OCI-LY7 (cell line): ENCODE data around the gene SND1. TPM values are rescaled to one million over a fixed set of nuclear protein-coding genes. Genes with fewer than 3 reads are reported as not detected.

ENCODE experiments used
- BruUV-seq: library from RNA; stranded (reverse); fragments of 400-500 nt; replicated peaks from 2 replicates; lab custom pipeline; 2021; lab: Mats Ljungman, UMichigan
- CTCF ChIA-PET: fragments of 300-600 bp; sonication (Branson Sonifier 250); formaldehyde crosslinking; loops from one replicate; lab custom pipeline; 2022; ENCODE audit warnings: antibody characterized with exemption; ENCODE audit not compliant: unreplicated experiment; lab: Charles Lee
- POLR2A ChIA-PET: fragments of 300-600 bp; sonication (Branson Sonifier 250); formaldehyde crosslinking; loops from one replicate; lab custom pipeline; 2022; ENCODE audit warnings: antibody characterized with exemption; lab: Charles Lee
- DNase-seq: peaks from one replicate; pipeline ENCODE4 v3.0.0-alpha.2; 2015; ENCODE audit warnings: low spot score
- H2AFZ ChIP-seq: fragments of 200-600 bp; sonication (generic), shearing (Covaris generic); 2 replicates; pipeline ENCODE4 v1.6.1; 2014; ENCODE audit warnings: mild to moderate bottlenecking, antibody characterized with exemption, low read length, moderate library complexity
- H3K27ac ChIP-seq: fragments of 200-600 bp; sonication (generic); 2 replicates; pipeline ENCODE4 v1.5.1; 2014; ENCODE audit warnings: mixed run types, low read depth, mild to moderate bottlenecking, moderate library complexity, low read length, inconsistent platforms; ENCODE audit not compliant: poor library complexity, severe bottlenecking
- H3K36me3 ChIP-seq: fragments of 200-600 bp; sonication (generic); 2 replicates; pipeline ENCODE4 v1.6.1; 2014; ENCODE audit warnings: mild to moderate bottlenecking, antibody characterized with exemption, low read length, moderate library complexity, mixed read lengths; ENCODE audit not compliant: insufficient read depth
- H3K4me1 ChIP-seq: fragments of 200-600 bp; sonication (generic); 2 replicates; pipeline ENCODE4 v1.5.1; 2014; ENCODE audit warnings: mild to moderate bottlenecking, low read length; ENCODE audit not compliant: insufficient read depth, poor library complexity, severe bottlenecking
- H3K4me2 ChIP-seq: fragments of 200-600 bp; sonication (generic); 2 replicates; pipeline ENCODE4 v1.6.1; 2014; ENCODE audit warnings: mild to moderate bottlenecking, low read length
- H3K4me3 ChIP-seq: fragments of 200-600 bp; sonication (generic); 2 replicates; pipeline ENCODE4 v1.5.1; 2014; ENCODE audit warnings: mild to moderate bottlenecking, low read depth, low read length; ENCODE audit not compliant: poor library complexity, severe bottlenecking
- H3K79me2 ChIP-seq: fragments of 200-600 bp; sonication (generic); 2 replicates; pipeline ENCODE4 v1.6.1; 2016; ENCODE audit warnings: low read depth, mild to moderate bottlenecking, low read length, moderate library complexity, mixed read lengths; ENCODE audit not compliant: insufficient read depth
- H3K9me2 ChIP-seq: fragments of 200-600 bp; sonication (generic); 2 replicates; pipeline ENCODE4 v1.6.1; 2016; ENCODE audit warnings: mild to moderate bottlenecking, low read length, mixed read lengths; ENCODE audit not compliant: insufficient read depth
- H3K9me3 ChIP-seq: fragments of 200-600 bp; sonication (generic); 2 replicates; pipeline ENCODE4 v1.6.1; 2014; ENCODE audit warnings: mild to moderate bottlenecking, mixed run types, low read length, mixed read lengths
- H4K20me1 ChIP-seq: fragments of 200-600 bp; sonication (generic); 2 replicates; pipeline ENCODE4 v1.6.1; 2014; ENCODE audit warnings: mild to moderate bottlenecking, antibody characterized with exemption, low read length, moderate library complexity, mixed read lengths; ENCODE audit not compliant: insufficient read depth
- EZH2phosphoT487 ChIP-seq: fragments of 200-600 bp; sonication (generic); IDR thresholded peaks from 2 replicates; pipeline ENCODE4 v1.6.1; 2018; ENCODE audit warnings: low read depth, borderline replicate concordance, mild to moderate bottlenecking, mixed run types, antibody characterized with exemption, low read length, moderate library complexity, mixed read lengths
- intact Hi-C: fragments of 100-400 bp; cut with micrococcal nuclease; formaldehyde crosslinking; loops from one replicate; pipeline ENCODE4 v1.10.0; 2022; ENCODE audit not compliant: unreplicated experiment
- total RNA-seq, 2 experiments: library from RNA; depleted of rRNA in 1 of 2; stranded (reverse); fragments of >200 nt in 1 of 2; shearing (Covaris generic) in 1 of 2; gene quantifications; 2 replicates each; pipeline ENCODE4 v1.2.3, GENCODE V29; 2014 to 2022
- TF ChIP-seq, protein P1 (sequence below): fragments of 200-600 bp; sonication (generic); conservative IDR thresholded peaks from 2 replicates; pipeline ENCODE4 v1.5.1; 2014; ENCODE audit warnings: mild to moderate bottlenecking, antibody characterized with exemption, low read length, moderate library complexity, mixed read lengths

SND1 gene
- total RNA-seq, 2 experiments from 2014 or later: 111 to 221 TPM

DNA sequence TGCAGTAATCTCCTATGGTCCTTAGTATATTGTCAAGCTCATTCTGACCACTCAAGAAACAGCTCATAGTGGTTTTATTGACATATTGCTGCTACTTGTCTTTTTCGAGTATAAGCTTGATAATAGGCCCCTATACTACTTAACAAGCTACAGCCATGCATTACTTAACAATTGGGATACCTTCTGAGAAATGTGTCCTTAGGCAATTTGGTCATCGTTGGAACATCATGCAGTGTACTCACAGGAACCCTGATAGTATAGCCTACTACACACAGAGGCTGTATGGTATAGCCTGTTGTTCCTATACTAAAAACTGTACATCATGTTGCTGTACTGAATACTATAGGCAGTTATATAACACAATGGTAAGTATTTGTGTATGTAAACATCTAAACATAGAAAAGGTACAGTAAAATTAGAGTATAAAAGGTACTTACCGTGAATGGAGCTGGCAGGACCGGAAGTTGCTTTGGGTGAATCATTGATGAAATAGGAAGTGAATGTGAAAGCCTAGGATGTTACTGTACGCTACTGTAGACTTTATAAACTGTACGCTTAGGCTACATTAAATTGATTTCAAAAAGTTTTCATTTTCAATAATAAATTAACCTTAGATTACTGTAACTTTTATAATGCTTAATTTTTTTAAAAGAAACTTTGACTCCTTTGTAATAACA, 218.4 kb downstream of the SND1 start:
- peak overlapping the region; percentile 34; the same call in 1 of the 2 replicates for H2AFZ ChIP-seq
- peaks cover 37% of the 10 kb centered on the region for H3K36me3 ChIP-seq
- no peaks in the 10 kb centered on the region for H4K20me1 ChIP-seq
- H3K79me2 ChIP-seq: no peaks in the 10 kb centered on the region
- peaks cover 15% of the 10 kb centered on the region for H3K4me1 ChIP-seq
- no peaks in the 10 kb centered on the region for H3K9me2 ChIP-seq
- intact Hi-C loops: no loop called here
- no TSS peak for BruUV-seq
- peak overlapping the region; percentile 43 for H3K4me2 ChIP-seq
- H3K9me3 ChIP-seq: no peaks in the 10 kb centered on the region; the same call in 1 of the 2 replicates
- no peak overlapping the region for H3K4me3 ChIP-seq
- DNase-seq: peak; percentile 48
- ChIA-PET POLR2A (interaction anchor here (1.0 to 1.4 kb wide), 2 partner anchors 15 to 162 kb away, joined by 3 to 5 read pairs; no protein-coding TSS in a partner anchor), CTCF (no interaction called here)
- TF ChIP-seq, protein P1, sequence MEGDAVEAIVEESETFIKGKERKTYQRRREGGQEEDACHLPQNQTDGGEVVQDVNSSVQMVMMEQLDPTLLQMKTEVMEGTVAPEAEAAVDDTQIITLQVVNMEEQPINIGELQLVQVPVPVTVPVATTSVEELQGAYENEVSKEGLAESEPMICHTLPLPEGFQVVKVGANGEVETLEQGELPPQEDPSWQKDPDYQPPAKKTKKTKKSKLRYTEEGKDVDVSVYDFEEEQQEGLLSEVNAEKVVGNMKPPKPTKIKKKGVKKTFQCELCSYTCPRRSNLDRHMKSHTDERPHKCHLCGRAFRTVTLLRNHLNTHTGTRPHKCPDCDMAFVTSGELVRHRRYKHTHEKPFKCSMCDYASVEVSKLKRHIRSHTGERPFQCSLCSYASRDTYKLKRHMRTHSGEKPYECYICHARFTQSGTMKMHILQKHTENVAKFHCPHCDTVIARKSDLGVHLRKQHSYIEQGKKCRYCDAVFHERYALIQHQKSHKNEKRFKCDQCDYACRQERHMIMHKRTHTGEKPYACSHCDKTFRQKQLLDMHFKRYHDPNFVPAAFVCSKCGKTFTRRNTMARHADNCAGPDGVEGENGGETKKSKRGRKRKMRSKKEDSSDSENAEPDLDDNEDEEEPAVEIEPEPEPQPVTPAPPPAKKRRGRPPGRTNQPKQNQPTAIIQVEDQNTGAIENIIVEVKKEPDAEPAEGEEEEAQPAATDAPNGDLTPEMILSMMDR: no peak
- no peak for TF ChIP-seq EZH2phosphoT487
- peak overlapping the region; percentile 21 for H3K27ac ChIP-seq

DNA sequence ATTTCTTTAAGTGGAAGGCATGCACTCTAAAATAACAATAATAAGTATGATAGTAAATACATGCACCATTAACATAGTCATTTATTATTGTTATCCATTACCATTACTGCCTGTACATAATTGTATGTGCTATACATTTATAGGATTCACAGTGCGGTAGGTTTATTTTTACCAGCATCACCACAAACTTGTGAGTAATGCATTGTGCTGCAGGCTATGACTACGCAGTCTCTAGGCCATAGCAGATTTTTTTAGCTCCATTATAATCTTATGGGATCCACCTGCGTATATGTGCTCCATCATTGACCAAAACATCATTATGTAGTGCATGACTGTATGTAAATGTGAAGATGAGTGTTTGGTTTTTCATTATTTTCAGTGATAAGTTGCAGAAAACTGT, 219.2 kb downstream of the SND1 start:
- Histone ChIP-seq H3K36me3 (peaks cover 37% of the 10 kb centered on the region), H3K27ac (no peak overlapping the region), H3K9me3 (no peaks in the 10 kb centered on the region; the same call in 1 of the 2 replicates), H2AFZ (no peak overlapping the region), H3K9me2 (no peaks in the 10 kb centered on the region), H3K4me3 (no peak overlapping the region), H3K4me1 (peaks cover 15% of the 10 kb centered on the region), H3K4me2 (no peak overlapping the region), H3K79me2 (no peaks in the 10 kb centered on the region), H4K20me1 (no peaks in the 10 kb centered on the region)
- ChIA-PET POLR2A (interaction anchor here (1.0 to 1.4 kb wide), 2 partner anchors 15 to 163 kb away, joined by 3 to 5 read pairs; no protein-coding TSS in a partner anchor), CTCF (no interaction called here)
- no TSS peak for BruUV-seq
- intact Hi-C loops: no loop called here
- no peak for DNase-seq
- TF ChIP-seq EZH2phosphoT487: no peak
- TF ChIP-seq, protein P1: no peak

DNA sequence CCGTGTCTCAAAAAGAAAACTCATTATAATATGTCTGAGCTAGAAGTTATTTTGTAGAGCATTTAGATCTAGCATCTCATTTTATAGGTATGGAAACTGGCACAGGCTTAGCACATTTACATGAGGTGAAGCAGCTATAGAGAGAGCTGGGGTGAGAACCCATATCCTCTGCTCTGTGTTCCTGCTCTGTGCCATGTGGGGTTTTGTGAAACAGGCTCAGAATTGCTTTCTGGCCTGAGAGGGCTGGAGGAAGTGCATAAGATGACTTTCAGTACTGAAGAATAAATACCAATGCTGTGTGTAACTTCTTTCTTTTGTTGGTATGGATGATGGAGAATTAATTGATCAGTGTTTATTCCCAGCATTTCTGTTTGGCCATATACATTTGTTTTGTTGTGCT, 220.1 kb downstream of the SND1 start:
- H3K79me2 ChIP-seq: no peaks in the 10 kb centered on the region
- no peak overlapping the region for H3K4me3 ChIP-seq
- no peak overlapping the region for H3K27ac ChIP-seq
- H3K4me1 ChIP-seq: peaks cover 15% of the 10 kb centered on the region
- intact Hi-C loops: no loop called here
- TF ChIP-seq, protein P1: no peak
- no peak for TF ChIP-seq EZH2phosphoT487
- no peak overlapping the region for H2AFZ ChIP-seq
- no peak for DNase-seq
- H3K4me2 ChIP-seq: no peak overlapping the region
- no peaks in the 10 kb centered on the region; the same call in 1 of the 2 replicates for H3K9me3 ChIP-seq
- no peaks in the 10 kb centered on the region for H3K9me2 ChIP-seq
- ChIA-PET POLR2A (interaction anchor here (0.6 to 1.5 kb wide), 4 partner anchors 9 to 1992 kb away, joined by 3 to 4 read pairs (median 4); no protein-coding TSS in a partner anchor), CTCF (no interaction called here)
- no peaks in the 10 kb centered on the region for H4K20me1 ChIP-seq
- no TSS peak for BruUV-seq
- H3K36me3 ChIP-seq: peaks cover 31% of the 10 kb centered on the region
